Esophagus muscularis mucosa (tissue), 4 donors: ENCODE measurements around the gene FUT9. TPM values are rescaled to one million over a fixed set of nuclear protein-coding genes. Genes with fewer than 3 reads are reported as not detected.

Experiments
- DNase-seq: peaks from one replicate; pipeline ENCODE4 v3.0.0-alpha.2; 2017; ENCODE audit errors: extremely low spot score
- H3K27ac ChIP-seq, 4 donors: fragments of 200-600 bp; sonication (generic); replicated peaks in 1 of 4; 1 replicate in 3 of 4; 2 replicates in 1 of 4; pipeline ENCODE4 v1.5.1; 2016 to 2019; ENCODE audit warnings: mild to moderate bottlenecking in 1 of 4
- H3K27me3 ChIP-seq, 4 donors: fragments of 200-600 bp; sonication (generic); one replicate each; pipeline versions ENCODE4 v1.5.1 to v1.6.0; 2016 to 2019
- H3K36me3 ChIP-seq, 4 donors: fragments of 200-600 bp; sonication (generic); one replicate each; pipeline ENCODE4 v1.5.1; 2016 to 2019
- H3K4me1 ChIP-seq, 4 donors: fragments of 200-600 bp; sonication (generic); one replicate each; pipeline ENCODE4 v1.5.1; 2016 to 2019
- H3K4me3 ChIP-seq, 4 donors: fragments of 200-600 bp; sonication (generic); 1 replicate in 2 of 4; 2 replicates in 2 of 4; pipeline ENCODE4 v1.5.1; 2016 to 2019; ENCODE audit warnings: mild to moderate bottlenecking in 4 of 4, moderate library complexity in 1 of 4
- H3K9me3 ChIP-seq, 4 donors: fragments of 200-600 bp; sonication (generic); 1 replicate in 3 of 4; 2 replicates in 1 of 4; pipeline ENCODE4 v1.5.1; 2016 to 2019
- CTCF ChIP-seq, 3 experiments: fragments of 200-600 bp in 2 of 3; fragments of 450-650 bp in 1 of 3; sonication (generic) in 2 of 3; IDR thresholded peaks; one replicate each; pipeline ENCODE4 v1.5.1; 2017 to 2019; ENCODE audit warnings: antibody characterized with exemption in 3 of 3, mild to moderate bottlenecking in 2 of 3, moderate library complexity in 1 of 3
- EP300 ChIP-seq: sonication (generic); formaldehyde crosslinking; IDR thresholded peaks from one replicate; pipeline ENCODE4 v1.6.1; 2017; ENCODE audit warnings: antibody characterized with exemption
- POLR2A ChIP-seq: fragments of 450-650 bp; IDR thresholded peaks from one replicate; pipeline ENCODE4 v1.6.1; 2017; ENCODE audit warnings: antibody characterized with exemption, moderate library complexity, mild to moderate bottlenecking, low read depth
- POLR2AphosphoS5 ChIP-seq, 2 donors: sonication (generic); formaldehyde crosslinking; IDR thresholded peaks; one replicate each; pipeline ENCODE4 v1.6.1; 2017; ENCODE audit warnings: antibody characterized with exemption in 2 of 2
- WGBS: methylation state at CpG from one replicate; pipeline ENCODE4 v1.1.5; 2018; 5-methylcytosine and 5-hydroxymethylcytosine counted together
- intact Hi-C: fragments of 100-400 bp; cut with DNase I; formaldehyde crosslinking; loops from one replicate; pipeline ENCODE4 v1.15.1; 2023
- total RNA-seq, 4 donors: library from RNA; depleted of rRNA; stranded (reverse); fragments of >200 nt; gene quantifications; one replicate each; pipeline versions ENCODE4 v1.1.0 to v1.2.1, GENCODE V29; 2016

FUT9 gene
- total RNA-seq, 4 donors from 2014 or later, result not detected

- TF ChIP-seq POLR2AphosphoS5 (IDR thresholded peaks at IDR 0.05), result no peak
- Histone ChIP-seq H3K4me3 (no peak overlapping the region), H3K36me3 (no peaks in the 10 kb centered on the region), H3K9me3 (no peaks in the 10 kb centered on the region), H3K4me1 (no peaks in the 10 kb centered on the region), H3K27me3 (no peaks in the 10 kb centered on the region), H3K27ac (no peak overlapping the region)
- DNase-seq, result no peak
- intact Hi-C loops, result no loop called here
- WGBS, result 91% methylated on average over 3 of the region's 3 CpGs
Measured at GRCh38 chr6:96152114-96152708, 136.4 kb downstream of the FUT9 start.

GRCh38 chr6:96153775-96154174 lies 138.0 kb downstream of the FUT9 start:
- Histone ChIP-seq H3K27ac (no peak overlapping the region), H3K9me3 (no peaks in the 10 kb centered on the region), H3K36me3 (no peaks in the 10 kb centered on the region), H3K27me3 (no peaks in the 10 kb centered on the region), H3K4me3 (no peak overlapping the region), H3K4me1 (no peaks in the 10 kb centered on the region)
- intact Hi-C loops, result no loop called here
- no peak for DNase-seq
- no peak for TF ChIP-seq EP300
- TF ChIP-seq POLR2AphosphoS5 (IDR thresholded peaks at IDR 0.05), result no peak
- TF ChIP-seq CTCF (IDR thresholded peaks at IDR 0.05), result no peak
- TF ChIP-seq POLR2A, result no peak

GRCh38 chr6:96156425-96156824 lies 140.7 kb downstream of the FUT9 start:
- no peak overlapping the region for H3K27ac ChIP-seq
- no peak for TF ChIP-seq EP300
- TF ChIP-seq POLR2AphosphoS5 (IDR thresholded peaks at IDR 0.05), result no peak
- no peaks in the 10 kb centered on the region for H3K27me3 ChIP-seq
- no peak for DNase-seq
- WGBS, result 77% methylated on average over 4 of the region's 4 CpGs
- H3K9me3 ChIP-seq, result no peaks in the 10 kb centered on the region
- H3K36me3 ChIP-seq, result no peaks in the 10 kb centered on the region
- intact Hi-C loops, result no loop called here
- no peaks in the 10 kb centered on the region for H3K4me1 ChIP-seq
- H3K4me3 ChIP-seq, result no peak overlapping the region

GRCh38 chr6:96157018-96157565 lies 141.3 kb downstream of the FUT9 start:
- Histone ChIP-seq H3K4me1 (no peaks in the 10 kb centered on the region), H3K9me3 (no peaks in the 10 kb centered on the region), H3K4me3 (peak overlapping the region in 2 of 4 donors; percentile 5 to 7), H3K36me3 (no peaks in the 10 kb centered on the region), H3K27ac (no peak overlapping the region), H3K27me3 (no peaks in the 10 kb centered on the region)
- DNase-seq, result no peak
- TF ChIP-seq POLR2AphosphoS5 (IDR thresholded peaks at IDR 0.05) (no peak), POLR2A (no peak), EP300 (no peak), CTCF (IDR thresholded peaks at IDR 0.05) (no peak)
- 56% methylated on average over 3 of the region's 3 CpGs for WGBS
- intact Hi-C loops, result no loop called here

GRCh38 chr6:96162711-96163120 lies 146.9 kb downstream of the FUT9 start:
- TF ChIP-seq CTCF (IDR thresholded peaks at IDR 0.05) (no peak), POLR2A (no peak), EP300 (no peak), POLR2AphosphoS5 (IDR thresholded peaks at IDR 0.05) (no peak)
- Histone ChIP-seq H3K9me3 (no peaks in the 10 kb centered on the region), H3K36me3 (no peaks in the 10 kb centered on the region), H3K27ac (no peak overlapping the region), H3K27me3 (no peaks in the 10 kb centered on the region), H3K4me1 (no peaks in the 10 kb centered on the region), H3K4me3 (no peak overlapping the region)
- 25% methylated on average over 2 of the region's 2 CpGs for WGBS
- DNase-seq, result no peak
- intact Hi-C loops, result no loop called here

- H3K9me3 ChIP-seq, result no peaks in the 10 kb centered on the region
- no peak for DNase-seq
- H3K27ac ChIP-seq, result no peak overlapping the region
- TF ChIP-seq POLR2AphosphoS5 (IDR thresholded peaks at IDR 0.05) (no peak), POLR2A (no peak), EP300 (no peak), CTCF (IDR thresholded peaks at IDR 0.05) (no peak)
- intact Hi-C loops, result no loop called here
- H3K27me3 ChIP-seq, result no peaks in the 10 kb centered on the region
- H3K36me3 ChIP-seq, result no peaks in the 10 kb centered on the region
- H3K4me3 ChIP-seq, result no peak overlapping the region
- no peaks in the 10 kb centered on the region for H3K4me1 ChIP-seq
Measured at GRCh38 chr6:96164802-96165201, 149.0 kb downstream of the FUT9 start.
